Measurements from ENCODE around the gene CDK16. TPM values are rescaled to one million over a fixed set of nuclear protein-coding genes. Genes with fewer than 3 reads are reported as not detected.

Gene CDK16
- polyA plus RNA-seq, 1 donor from 2014 or later = 99.0 TPM

DNA sequence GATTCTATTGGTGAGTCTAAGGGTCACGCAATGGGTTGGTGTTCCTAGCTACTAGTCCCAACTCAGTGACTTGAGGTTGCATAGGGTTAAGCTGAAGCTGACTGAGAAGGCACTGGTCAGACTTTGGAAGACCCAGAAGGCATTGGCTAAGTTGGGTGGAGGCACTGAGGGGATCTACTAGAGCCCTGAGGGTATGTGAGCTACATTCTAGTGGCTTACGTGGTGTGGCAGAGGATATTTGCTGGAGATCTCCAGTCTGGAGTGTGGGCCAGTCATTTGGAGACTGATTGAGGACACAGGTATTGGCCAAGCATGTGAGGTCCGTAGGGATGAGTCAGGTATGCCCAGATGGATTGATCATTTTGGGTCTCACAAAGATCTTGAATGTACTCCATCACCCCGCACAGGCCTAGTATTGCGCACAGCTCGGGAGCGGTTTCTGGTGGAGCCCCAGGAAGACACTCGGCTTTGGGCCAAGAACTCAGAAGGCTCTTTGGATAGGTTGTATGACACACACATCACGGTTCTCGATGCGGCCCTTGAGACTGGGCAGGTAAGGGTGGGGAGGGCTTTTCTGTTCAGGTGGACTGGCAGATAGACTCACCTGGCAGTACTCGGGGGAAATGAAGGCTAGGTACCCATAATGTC lies 21.5 kb downstream of the CDK16 start:
- peaks cover 41% of the 10 kb centered on the region for H3K79me2 ChIP-seq (replicated peaks; ENCODE audit: insufficient read depth, low read length)
- TF ChIP-seq REST (IDR thresholded peaks at IDR 0.05; ENCODE audit: borderline replicate concordance) (no peak), POLR2AphosphoS5 (IDR thresholded peaks at IDR 0.05) (no peak), EZH2 (IDR thresholded peaks at IDR 0.05; ENCODE audit: borderline replicate concordance, insufficient read depth, low read length, poor library complexity, severe bottlenecking) (no peak), SMC3 (conservative IDR thresholded peaks at IDR 0.05; ENCODE audit: poor library complexity) (no peak)
- no peaks in the 10 kb centered on the region for H3K9me2 ChIP-seq (ENCODE audit: insufficient read depth, low read length)
- no peaks in the 10 kb centered on the region for H3K9me3 ChIP-seq (ENCODE audit: low read length)
- no peaks in the 10 kb centered on the region for H3F3A ChIP-seq (ENCODE audit: insufficient read depth, low read length, poor library complexity, severe bottlenecking)
- no peak overlapping the region for H3K4me3 ChIP-seq (ENCODE audit: low read length)
- no peak overlapping the region for H3K9ac ChIP-seq (ENCODE audit: low read length)
- no peaks in the 10 kb centered on the region for H4K20me1 ChIP-seq (ENCODE audit: insufficient read depth)
- H2AFZ ChIP-seq (ENCODE audit: low read depth, low read length) = no peak overlapping the region
- no peaks in the 10 kb centered on the region for H3K27me3 ChIP-seq (ENCODE audit: insufficient read depth, low read depth, low read length)
- no peak overlapping the region for H3K27ac ChIP-seq (ENCODE audit: low read length)
- no peaks in the 10 kb centered on the region for H3K36me3 ChIP-seq (ENCODE audit: insufficient read depth, low read length)
- no peak overlapping the region for H3K4me2 ChIP-seq (ENCODE audit: low read length)

GRCh38 chrX:47240619-47241018 lies 22.1 kb downstream of the CDK16 start:
- no peak for TF ChIP-seq SMC3 (conservative IDR thresholded peaks at IDR 0.05; ENCODE audit: poor library complexity)
- TF ChIP-seq EZH2 (IDR thresholded peaks at IDR 0.05; ENCODE audit: borderline replicate concordance, insufficient read depth, low read length, poor library complexity, severe bottlenecking) = no peak
- no peak for TF ChIP-seq POLR2AphosphoS5 (IDR thresholded peaks at IDR 0.05)
- no peak for TF ChIP-seq TAF1 (IDR thresholded peaks at IDR 0.05; ENCODE audit: low read depth)
- TF ChIP-seq, protein P1, sequence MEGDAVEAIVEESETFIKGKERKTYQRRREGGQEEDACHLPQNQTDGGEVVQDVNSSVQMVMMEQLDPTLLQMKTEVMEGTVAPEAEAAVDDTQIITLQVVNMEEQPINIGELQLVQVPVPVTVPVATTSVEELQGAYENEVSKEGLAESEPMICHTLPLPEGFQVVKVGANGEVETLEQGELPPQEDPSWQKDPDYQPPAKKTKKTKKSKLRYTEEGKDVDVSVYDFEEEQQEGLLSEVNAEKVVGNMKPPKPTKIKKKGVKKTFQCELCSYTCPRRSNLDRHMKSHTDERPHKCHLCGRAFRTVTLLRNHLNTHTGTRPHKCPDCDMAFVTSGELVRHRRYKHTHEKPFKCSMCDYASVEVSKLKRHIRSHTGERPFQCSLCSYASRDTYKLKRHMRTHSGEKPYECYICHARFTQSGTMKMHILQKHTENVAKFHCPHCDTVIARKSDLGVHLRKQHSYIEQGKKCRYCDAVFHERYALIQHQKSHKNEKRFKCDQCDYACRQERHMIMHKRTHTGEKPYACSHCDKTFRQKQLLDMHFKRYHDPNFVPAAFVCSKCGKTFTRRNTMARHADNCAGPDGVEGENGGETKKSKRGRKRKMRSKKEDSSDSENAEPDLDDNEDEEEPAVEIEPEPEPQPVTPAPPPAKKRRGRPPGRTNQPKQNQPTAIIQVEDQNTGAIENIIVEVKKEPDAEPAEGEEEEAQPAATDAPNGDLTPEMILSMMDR (IDR thresholded peaks at IDR 0.05; ENCODE audit: poor library complexity, severe bottlenecking) = no peak
- H3K4me2 ChIP-seq (ENCODE audit: low read length) = no peak overlapping the region
- H4K20me1 ChIP-seq (ENCODE audit: insufficient read depth) = no peaks in the 10 kb centered on the region
- peaks cover 35% of the 10 kb centered on the region for H3K79me2 ChIP-seq (replicated peaks; ENCODE audit: insufficient read depth, low read length)
- H3K27me3 ChIP-seq (ENCODE audit: insufficient read depth, low read depth, low read length) = no peaks in the 10 kb centered on the region
- no peak overlapping the region for H2AFZ ChIP-seq (ENCODE audit: low read depth, low read length)
- no peaks in the 10 kb centered on the region for H3K9me2 ChIP-seq (ENCODE audit: insufficient read depth, low read length)
- no peak overlapping the region for H3K4me3 ChIP-seq (ENCODE audit: low read length)
- no peak overlapping the region for H3K27ac ChIP-seq (ENCODE audit: low read length)
- no peak overlapping the region for H3K9ac ChIP-seq (ENCODE audit: low read length)
- H3K9me3 ChIP-seq (ENCODE audit: low read length) = no peaks in the 10 kb centered on the region
- H3F3A ChIP-seq (ENCODE audit: insufficient read depth, low read length, poor library complexity, severe bottlenecking) = no peaks in the 10 kb centered on the region
- no peaks in the 10 kb centered on the region for H3K36me3 ChIP-seq (ENCODE audit: insufficient read depth, low read length)

Measured in neural cell (in vitro differentiated cells).